GM12865 (cell line): ENCODE measurements around the gene FUT7.
A peak's percentile ranks its signal among the peaks of the same experiment; 100 is the strongest.
"Not testable (repeated sequence)": the region's sequence is repeated elsewhere in the genome, so short reads cannot be mapped to it uniquely, and the experiment has no call there.

Experiments
- DNase-seq: peaks from one replicate; pipeline ENCODE4 v3.0.0; 2010; ENCODE audit warnings: low read depth
- H3K4me3 ChIP-seq: 2 replicates; pipeline ENCODE4 v1.5.1; 2011; ENCODE audit warnings: mild to moderate bottlenecking, low read depth, low read length, control low read depth
- TF ChIP-seq, protein P1 (sequence below): IDR thresholded peaks from 2 replicates; pipeline ENCODE4 v1.5.1; 2011; ENCODE audit warnings: low read length, control low read depth, low read depth, inconsistent platforms; ENCODE audit not compliant: insufficient read depth; ENCODE audit errors: missing control alignments

Gene FUT7

DNA sequence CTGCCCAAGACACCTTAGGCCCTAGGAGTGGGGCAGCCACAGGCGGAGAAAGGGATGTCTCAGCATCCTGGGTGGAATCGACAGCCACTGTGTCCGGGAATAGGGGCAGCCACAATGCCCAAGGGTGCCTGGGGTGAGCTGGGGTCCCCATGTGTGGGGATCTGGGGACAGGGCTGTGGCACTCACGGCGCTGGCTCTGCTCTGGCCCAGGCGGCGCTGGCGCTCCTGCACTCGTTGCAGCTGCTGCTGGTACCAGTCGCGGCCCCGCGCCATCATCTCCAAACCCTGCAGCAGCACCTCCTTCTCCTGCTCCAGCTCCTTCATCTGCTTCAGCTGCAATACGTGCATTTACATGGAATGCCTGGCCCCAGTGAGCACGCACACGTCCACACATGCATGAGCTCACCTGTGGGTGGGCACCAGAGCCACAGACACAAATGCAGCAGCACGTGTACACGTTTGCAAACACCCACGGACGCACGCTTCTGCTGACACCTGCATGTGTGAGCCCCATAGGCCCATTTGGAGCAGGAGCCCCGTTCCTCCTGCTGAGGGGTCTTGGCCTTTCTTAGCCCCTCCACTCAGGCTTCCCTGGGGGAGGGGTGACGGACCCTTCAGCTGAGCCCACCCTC lies 33.6 kb upstream of the FUT7 start:
- TF ChIP-seq, protein P1, sequence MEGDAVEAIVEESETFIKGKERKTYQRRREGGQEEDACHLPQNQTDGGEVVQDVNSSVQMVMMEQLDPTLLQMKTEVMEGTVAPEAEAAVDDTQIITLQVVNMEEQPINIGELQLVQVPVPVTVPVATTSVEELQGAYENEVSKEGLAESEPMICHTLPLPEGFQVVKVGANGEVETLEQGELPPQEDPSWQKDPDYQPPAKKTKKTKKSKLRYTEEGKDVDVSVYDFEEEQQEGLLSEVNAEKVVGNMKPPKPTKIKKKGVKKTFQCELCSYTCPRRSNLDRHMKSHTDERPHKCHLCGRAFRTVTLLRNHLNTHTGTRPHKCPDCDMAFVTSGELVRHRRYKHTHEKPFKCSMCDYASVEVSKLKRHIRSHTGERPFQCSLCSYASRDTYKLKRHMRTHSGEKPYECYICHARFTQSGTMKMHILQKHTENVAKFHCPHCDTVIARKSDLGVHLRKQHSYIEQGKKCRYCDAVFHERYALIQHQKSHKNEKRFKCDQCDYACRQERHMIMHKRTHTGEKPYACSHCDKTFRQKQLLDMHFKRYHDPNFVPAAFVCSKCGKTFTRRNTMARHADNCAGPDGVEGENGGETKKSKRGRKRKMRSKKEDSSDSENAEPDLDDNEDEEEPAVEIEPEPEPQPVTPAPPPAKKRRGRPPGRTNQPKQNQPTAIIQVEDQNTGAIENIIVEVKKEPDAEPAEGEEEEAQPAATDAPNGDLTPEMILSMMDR, result no peak
- no peak overlapping the region for H3K4me3 ChIP-seq

DNA sequence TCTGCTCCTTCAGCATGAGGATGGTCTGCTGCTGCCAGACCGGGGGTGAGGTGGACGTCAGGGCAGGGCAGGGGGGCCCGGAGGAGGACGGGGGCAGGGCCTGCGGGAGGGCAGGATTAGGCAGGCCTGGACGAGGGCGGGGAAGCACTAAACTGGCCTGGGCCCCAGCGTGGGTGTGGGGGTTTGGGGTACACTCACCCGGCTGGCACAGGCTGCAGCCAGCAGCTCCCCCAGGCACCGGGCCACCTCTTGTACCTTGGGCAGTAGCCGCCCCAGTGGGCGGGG lies 32.9 kb upstream of the FUT7 start:
- TF ChIP-seq, protein P1, result no peak
- H3K4me3 ChIP-seq, result no peak overlapping the region
- no peak for DNase-seq

More for the DNA sequence above, 33.6 kb upstream of the FUT7 start:
- DNase-seq, result no peak

DNA sequence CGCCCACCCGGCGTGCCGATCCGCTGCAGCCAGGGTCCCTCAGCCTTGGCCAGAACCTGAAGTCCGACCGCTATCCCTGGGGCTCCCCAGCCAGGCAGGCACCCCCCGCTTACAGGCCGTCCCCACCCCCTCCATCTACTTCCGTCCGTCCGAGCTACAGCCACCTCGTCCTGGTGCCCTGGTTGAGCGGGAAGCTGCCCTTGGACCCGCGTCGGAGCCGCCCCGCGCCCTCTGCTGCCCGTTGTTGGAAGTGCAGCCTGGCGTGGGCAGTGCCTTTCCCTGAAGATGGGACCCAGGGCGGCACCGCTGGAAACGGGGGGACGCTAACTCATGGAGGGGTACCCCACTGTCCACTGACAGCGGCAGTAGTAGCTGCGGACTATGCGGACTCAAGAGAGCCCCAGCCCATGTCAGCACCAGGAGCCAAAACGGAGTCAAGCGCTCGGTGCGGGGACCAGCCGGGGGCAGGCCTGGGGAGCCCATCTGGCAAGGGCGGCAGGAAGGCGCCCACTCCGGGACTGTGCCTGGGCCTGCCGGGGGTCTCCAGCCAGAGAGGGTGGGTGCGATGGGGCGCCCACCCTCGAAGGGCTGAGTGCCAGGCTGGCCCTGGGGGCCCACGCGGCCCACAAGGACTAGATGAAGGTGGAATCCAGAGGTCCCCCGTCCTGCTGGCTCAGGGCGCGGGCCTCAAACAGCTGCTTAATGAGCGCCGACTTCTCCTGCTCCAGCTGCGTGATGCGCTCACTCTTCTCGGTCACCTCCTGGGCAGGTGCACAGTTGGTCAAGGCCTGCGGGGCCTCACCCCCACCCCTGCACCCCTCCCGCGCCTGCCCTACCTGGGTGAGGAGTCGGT lies 32.4 kb upstream of the FUT7 start:
- DNase-seq, result peak; percentile 64
- H3K4me3 ChIP-seq, result no peak overlapping the region
- TF ChIP-seq, protein P1, result peak; percentile 95

- DNase-seq, result no peak
- TF ChIP-seq, protein P1, result no peak
- H3K4me3 ChIP-seq, result no peak overlapping the region
These were observed 31.6 kb upstream of the FUT7 start for GRCh38 chr9:137063311-137064026.

DNA sequence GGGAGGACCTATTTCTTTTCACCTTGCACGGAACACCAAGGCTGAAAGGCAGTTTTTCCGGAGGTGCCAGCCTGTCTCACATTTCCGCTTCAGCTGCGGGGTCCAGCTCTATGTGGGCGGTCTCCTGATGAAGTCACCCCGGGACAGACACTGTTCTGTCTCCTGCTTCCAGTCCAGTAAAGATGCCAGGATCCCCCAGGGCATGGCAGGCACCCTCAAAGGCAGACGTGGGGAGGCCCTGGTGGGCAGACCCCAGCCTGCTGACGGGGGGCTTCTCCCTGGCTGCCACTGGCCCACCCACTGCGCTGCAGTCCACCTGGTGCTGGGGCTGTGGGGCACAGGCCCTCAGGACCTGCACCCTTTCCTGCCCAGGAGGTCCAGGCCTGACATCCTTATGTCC lies 30.9 kb upstream of the FUT7 start:
- not testable (repeated sequence) for DNase-seq, H3K4me3 ChIP-seq

DNA sequence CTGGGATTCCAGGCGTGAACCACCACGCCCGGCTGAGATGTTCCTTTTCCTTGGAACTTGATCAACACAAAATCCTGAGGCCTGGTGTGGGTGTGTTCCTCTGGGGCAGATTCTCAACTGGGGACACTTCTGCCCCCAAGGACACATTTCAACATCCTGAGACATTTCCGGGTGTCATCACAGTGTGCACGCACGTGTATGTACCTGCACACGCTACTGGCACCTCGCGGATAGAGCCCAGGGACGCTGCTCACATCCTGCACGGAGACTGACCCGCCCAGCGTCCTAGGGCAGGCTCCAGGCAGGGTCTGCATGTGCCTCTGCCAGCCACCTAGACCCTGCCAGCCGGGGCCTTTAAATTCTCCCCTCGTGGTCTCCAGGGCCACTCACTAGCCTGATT lies 30.5 kb upstream of the FUT7 start:
- H3K4me3 ChIP-seq, result no peak overlapping the region
- TF ChIP-seq, protein P1, result no peak
- no peak for DNase-seq

- H3K4me3 ChIP-seq, result no peak overlapping the region
- DNase-seq, result no peak
- TF ChIP-seq, protein P1, result no peak
These were observed 26.8 kb upstream of the FUT7 start for GRCh38 chr9:137058521-137059234.
